HG03354 (cell line): ENCODE data around the gene MVK.

Source experiments
- ATAC-seq: cut with Tn5 transposase; IDR thresholded peaks from one replicate; pipeline ENCODE4 v1.9.1; 2021; ENCODE audit warnings: mild to moderate bottlenecking; ENCODE audit not compliant: unreplicated experiment, poor library complexity, severe bottlenecking

Gene MVK

GRCh38 chr12:109621211-109621694 is 47.7 kb downstream of the MVK start:
- ATAC-seq, result no peak

GRCh38 chr12:109621901-109622364 is 48.3 kb downstream of the MVK start:
- ATAC-seq, result no peak

- no peak for ATAC-seq
Observed at GRCh38 chr12:109624467-109624866, 50.9 kb downstream of the MVK start.

- no peak for ATAC-seq
Observed at GRCh38 chr12:109625131-109625559, 51.6 kb downstream of the MVK start.

- no peak for ATAC-seq
Observed at GRCh38 chr12:109625749-109626377, 52.3 kb downstream of the MVK start.

GRCh38 chr12:109626378-109627115 is 53.0 kb downstream of the MVK start:
- no peak for ATAC-seq

GRCh38 chr12:109627633-109628032 is 54.0 kb downstream of the MVK start:
- ATAC-seq, result no peak

GRCh38 chr12:109630107-109630506 is 56.5 kb downstream of the MVK start:
- no peak for ATAC-seq

GRCh38 chr12:109630815-109631214 is 57.2 kb downstream of the MVK start:
- no peak for ATAC-seq

- ATAC-seq, result no peak
Observed at GRCh38 chr12:109631302-109631701, 57.7 kb downstream of the MVK start.

GRCh38 chr12:109631751-109632150 is 58.2 kb downstream of the MVK start:
- no peak for ATAC-seq

- no peak for ATAC-seq
Observed at GRCh38 chr12:109632342-109632741, 58.7 kb downstream of the MVK start.

- ATAC-seq, result no peak
Observed at GRCh38 chr12:109635717-109636116, 62.1 kb downstream of the MVK start.

GRCh38 chr12:109637348-109637747 is 63.8 kb downstream of the MVK start:
- no peak for ATAC-seq

GRCh38 chr12:109637996-109638395 is 64.4 kb downstream of the MVK start:
- ATAC-seq, result no peak

- no peak for ATAC-seq
Observed at GRCh38 chr12:109638735-109639134, 65.1 kb downstream of the MVK start.

- ATAC-seq, result no peak
Observed at GRCh38 chr12:109639151-109639872, 65.7 kb downstream of the MVK start.

- ATAC-seq, result no peak
Observed at GRCh38 chr12:109640961-109641360, 67.4 kb downstream of the MVK start.

- no peak for ATAC-seq
Observed at GRCh38 chr12:109641422-109641821, 67.8 kb downstream of the MVK start.

- no peak for ATAC-seq
Observed at GRCh38 chr12:109642506-109643132, 69.0 kb downstream of the MVK start.
